Measurements from ENCODE around the gene ZNF264. TPM values are rescaled to one million over a fixed set of nuclear protein-coding genes. Genes with fewer than 3 reads are reported as not detected.

The ZNF264 gene
- 21.7 and 24.6 TPM in 2 replicates for total RNA-seq

GRCh38 chr19:57191141-57192076 lies at the start of gene ZNF264:
ZNF264 (plus strand) TSS chr19:57191500; CDS start chr19:57191914, 414 bp downstream.

DNA sequence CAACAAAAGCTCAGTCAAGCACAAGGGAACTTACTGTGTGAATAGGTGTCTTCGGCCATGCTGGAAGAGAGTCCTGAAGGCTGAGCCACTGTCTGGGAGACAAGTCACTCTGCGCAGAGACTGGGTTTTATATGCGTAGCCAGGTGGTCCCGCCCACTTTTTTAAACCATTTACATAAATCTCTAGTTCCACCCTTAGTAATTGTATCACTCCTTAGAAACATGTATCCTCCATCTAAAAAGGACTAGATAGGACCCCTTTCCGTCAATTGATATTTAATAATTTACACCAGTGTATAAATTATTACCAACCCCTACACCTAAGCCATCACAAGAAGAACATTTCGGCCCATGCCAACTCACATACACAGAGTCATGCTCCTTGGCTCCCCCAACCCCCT lies 23.9 kb upstream of the ZNF264 start, which contains the start of gene DUXA:
Gene DUXA (minus strand): TSS at position 101 of the 400 bp plus-strand sequence. CDS start 42 bp downstream, at position 59.

GRCh38 chr19:57240311-57241090 lies 49.2 kb downstream of the ZNF264 start, which contains the start of gene ZNF805:
ZNF805 (plus strand) TSS chr19:57240632; CDS start chr19:57240892, 260 bp downstream.

Other genes with a start within 250 kb of the ZNF264 start
- not detected in 2 replicates for gene USP29, start 71.5 kb upstream of the ZNF264 start, total RNA-seq
- not detected in 2 replicates for gene ZIM3, start 46.3 kb upstream of the ZNF264 start, total RNA-seq
- not detected in 2 replicates for gene DUXA, start 24.0 kb upstream of the ZNF264 start, total RNA-seq
- gene AURKC, start 39.5 kb downstream of the ZNF264 start, total RNA-seq, result not detected in 2 replicates
- gene ZNF805, start 49.1 kb downstream of the ZNF264 start, total RNA-seq, result 8.7 and 13.0 TPM in 2 replicates
- 33.8 and 44.1 TPM in 2 replicates for gene ZNF460, start 89.0 kb downstream of the ZNF264 start, total RNA-seq
- 3.1 and 10.0 TPM in 2 replicates for gene ZNF543, start 129.0 kb downstream of the ZNF264 start, total RNA-seq
- 5.0 and 8.7 TPM in 2 replicates for gene ZNF304, start 159.8 kb downstream of the ZNF264 start, total RNA-seq
- 6.3 and 12.5 TPM in 2 replicates for gene TRAPPC2B, start 172.1 kb downstream of the ZNF264 start, total RNA-seq
- 3.1 and 5.0 TPM in 2 replicates for gene ZNF547, start 172.1 kb downstream of the ZNF264 start, total RNA-seq
- gene ZNF548, start 198.4 kb downstream of the ZNF264 start, total RNA-seq, result 10.0 and 22.0 TPM in 2 replicates
- 2.9 and 4.0 TPM in 2 replicates for gene ZNF17, start 219.7 kb downstream of the ZNF264 start, total RNA-seq
- gene ZNF749, start 243.8 kb downstream of the ZNF264 start, total RNA-seq, result 2.9 and 5.0 TPM in 2 replicates

Data from cardiac atrium fibroblast (primary cell).